ENCODE data around the gene TECTB. TPM values are rescaled to one million over a fixed set of nuclear protein-coding genes. Genes with fewer than 3 reads are reported as not detected.

The TECTB gene
- total RNA-seq, 4 donors from 2014 or later, result not detected

- 73 to 78% methylated on average over 15 of the region's 15 CpGs for WGBS, 2 donors
- TF ChIP-seq CTCF (IDR thresholded peaks at IDR 0.05) (no peak), POLR2A (IDR thresholded peaks at IDR 0.05) (no peak)
- H3K4me3 ChIP-seq (ENCODE audit: low read depth, poor library complexity, severe bottlenecking), result no peak overlapping the region
- intact Hi-C loops (cut with DNase I; ENCODE audit: low total_unique reads), result no loop called here
- DNase-seq (ENCODE audit: low spot score in 2 of 2), result no peak
Observed at GRCh38 chr10:112299456-112299855, 16.3 kb downstream of the TECTB start.

DNA sequence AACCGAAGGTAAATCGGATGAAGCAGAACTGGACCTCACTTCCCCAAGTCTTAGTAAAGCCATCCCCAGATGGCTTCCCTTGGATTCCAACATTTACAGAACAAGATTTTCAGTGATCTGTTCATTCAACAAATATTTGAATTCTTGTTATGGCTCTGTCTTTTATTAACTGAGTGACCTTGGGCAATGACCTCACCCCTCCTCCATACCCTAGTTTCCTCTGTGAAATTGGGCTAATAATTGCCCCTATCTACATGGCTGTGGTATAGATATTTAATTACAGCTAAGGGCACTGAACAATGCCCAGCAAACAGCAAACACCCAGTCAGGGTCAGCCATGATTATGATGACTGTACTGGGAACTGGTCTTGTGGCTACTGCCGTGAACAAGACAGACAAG, 19.1 kb downstream of the TECTB start:
- TF ChIP-seq CTCF (IDR thresholded peaks at IDR 0.05) (no peak), POLR2A (IDR thresholded peaks at IDR 0.05) (no peak)
- H3K4me3 ChIP-seq (ENCODE audit: low read depth, poor library complexity, severe bottlenecking), result no peak overlapping the region
- intact Hi-C loops (cut with DNase I; ENCODE audit: low total_unique reads), result no loop called here
- 92 to 93% methylated on average over 3 of the region's 3 CpGs for whole genome bisulfite sequencing, 2 donors
- no peak for DNase-seq (ENCODE audit: low spot score in 2 of 2)

DNA sequence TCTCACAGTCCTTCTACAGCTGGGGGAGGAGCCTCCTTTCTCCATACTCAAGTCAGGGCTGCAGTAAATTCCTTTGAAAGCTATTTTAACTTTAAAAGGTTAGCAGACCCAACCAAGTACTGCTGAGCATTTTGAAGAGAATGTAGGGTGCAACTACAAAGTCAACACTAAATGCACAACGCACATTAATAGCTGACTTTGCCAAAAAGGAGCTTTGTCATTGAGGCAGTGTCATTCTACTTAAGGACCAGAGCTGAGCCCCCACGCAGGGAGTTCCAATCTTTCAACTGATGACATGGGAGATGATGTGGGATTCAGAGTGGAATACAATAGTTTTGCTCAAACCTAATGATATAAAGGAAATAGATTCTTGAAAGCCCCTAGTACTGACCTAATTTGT, 20.3 kb downstream of the TECTB start:
- no peak for DNase-seq (ENCODE audit: low spot score in 2 of 2)
- 74 to 76% methylated on average over 2 of the region's 2 CpGs for WGBS, 2 donors
- intact Hi-C loops (cut with DNase I; ENCODE audit: low total_unique reads), result no loop called here

DNA sequence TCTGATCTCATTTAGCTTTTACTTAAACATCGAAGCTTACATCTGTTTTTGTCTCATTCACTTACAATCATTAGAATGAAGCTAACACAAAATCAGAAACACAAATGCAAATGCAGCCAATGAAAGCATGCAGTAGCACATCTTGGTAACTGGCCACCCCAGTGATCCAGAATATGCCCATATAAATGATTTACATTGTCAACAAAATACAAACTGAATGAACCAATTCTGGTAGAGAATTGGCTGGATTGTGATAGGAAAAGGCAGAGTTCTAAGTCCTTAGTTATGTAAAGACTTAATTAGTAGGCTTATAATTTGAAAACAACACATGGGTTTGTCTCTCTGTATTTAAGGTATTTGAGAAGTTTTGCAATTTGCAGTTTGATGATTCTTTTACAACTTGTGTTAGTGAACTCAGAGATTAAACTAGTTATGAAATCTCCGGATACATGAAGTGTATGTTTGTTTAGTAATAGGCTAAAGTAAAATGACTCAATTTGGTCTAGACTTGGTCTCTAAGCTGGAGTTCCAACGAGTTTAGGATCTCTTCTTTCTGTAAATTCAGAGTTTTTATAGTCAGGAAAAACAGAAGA, 21.2 kb downstream of the TECTB start:
- intact Hi-C loops (cut with DNase I; ENCODE audit: low total_unique reads), result no loop called here
- WGBS, 2 donors, result 63 to 65% methylated on average over 3 of the region's 3 CpGs
- TF ChIP-seq POLR2A (IDR thresholded peaks at IDR 0.05) (no peak), CTCF (IDR thresholded peaks at IDR 0.05) (no peak)
- H3K4me3 ChIP-seq (ENCODE audit: low read depth, poor library complexity, severe bottlenecking), result no peak overlapping the region
- DNase-seq (ENCODE audit: low spot score in 2 of 2), result no peak

More for the DNA sequence above, 20.3 kb downstream of the TECTB start:
- no peak overlapping the region for H3K4me3 ChIP-seq (ENCODE audit: low read depth, poor library complexity, severe bottlenecking)
- TF ChIP-seq POLR2A (IDR thresholded peaks at IDR 0.05) (no peak), CTCF (IDR thresholded peaks at IDR 0.05) (no peak)

DNA sequence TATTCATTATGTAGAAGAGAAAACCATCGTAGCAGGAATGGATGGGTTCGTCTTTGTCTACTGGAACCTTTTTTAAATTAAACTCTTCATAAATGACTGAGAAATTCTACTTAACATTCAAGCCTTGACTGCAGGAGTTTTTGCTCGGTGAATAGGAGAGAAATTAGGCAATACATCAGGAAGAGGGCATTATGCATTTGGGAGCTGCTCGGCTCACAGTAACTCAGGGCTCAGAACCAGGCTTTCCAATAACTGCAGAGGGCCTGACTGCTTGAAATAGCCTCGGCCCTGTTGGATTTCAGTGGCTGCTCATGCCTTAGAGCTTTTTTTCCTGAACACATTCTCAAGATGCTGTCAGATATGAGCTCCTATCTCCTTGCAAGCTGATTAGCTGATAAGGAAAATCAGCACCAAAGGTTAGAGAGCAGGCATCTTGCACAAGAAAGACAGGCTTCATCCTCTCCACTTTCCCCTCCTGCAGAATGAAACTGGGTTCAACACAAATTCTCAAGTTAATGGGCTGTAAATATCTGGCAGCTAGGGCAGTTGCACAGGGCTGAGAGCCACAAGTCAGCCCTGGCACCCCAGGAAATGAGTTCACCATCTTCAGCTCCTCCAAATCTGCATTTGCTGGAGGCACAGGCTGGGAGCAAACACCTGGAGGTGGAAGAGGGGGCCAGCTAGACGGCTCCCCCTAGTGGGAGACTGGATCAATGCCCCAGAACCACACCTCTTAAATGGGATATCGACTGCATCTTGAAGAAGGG, 24.3 kb downstream of the TECTB start:
- TF ChIP-seq CTCF (IDR thresholded peaks at IDR 0.05), result no peak
- TF ChIP-seq POLR2A (IDR thresholded peaks at IDR 0.05), result no peak

More for the DNA sequence above, 24.3 kb downstream of the TECTB start:
- no peak overlapping the region for H3K4me3 ChIP-seq (ENCODE audit: low read depth, poor library complexity, severe bottlenecking)
- DNase-seq (ENCODE audit: low spot score in 2 of 2), result no peak
- intact Hi-C loops (cut with DNase I; ENCODE audit: low total_unique reads), result no loop called here
- 42 to 49% methylated on average over 7 of the region's 7 CpGs for WGBS, 2 donors
